PC-3 (cell line): Measurements from ENCODE around the gene LACRT. TPM values are rescaled to one million over a fixed set of nuclear protein-coding genes. Genes with fewer than 3 reads are reported as not detected.

ENCODE experiments used
- ATAC-seq: fragments of 200-7000 bp; cut with Tn5 transposase; 2 replicates; pipeline ENCODE4 v1.9.1; 2020; ENCODE audit warnings: mild to moderate bottlenecking, moderate library complexity
- BruUV-seq: library from RNA; stranded (reverse); fragments of 400-500 nt; replicated peaks from 2 replicates; lab custom pipeline; 2021; lab: Mats Ljungman, UMichigan
- CTCF ChIA-PET: fragments of 300-600 bp; sonication (Branson Sonifier 250); formaldehyde crosslinking; loops from one replicate; lab custom pipeline; 2022; ENCODE audit warnings: antibody characterized with exemption; lab: Charles Lee
- POLR2A ChIA-PET: fragments of 300-600 bp; sonication (Branson Sonifier 250); formaldehyde crosslinking; loops from one replicate; lab custom pipeline; 2022; ENCODE audit warnings: antibody characterized with exemption; ENCODE audit not compliant: unreplicated experiment; lab: Charles Lee
- DNase-seq: peaks from one replicate; pipeline ENCODE4 v3.0.0-alpha.2; 2015
- H2AFZ ChIP-seq: fragments of 300-600 bp; sonication (generic); 2 replicates; pipeline ENCODE4 v1.6.0; 2016; ENCODE audit warnings: antibody characterized with exemption, low read length
- H3F3A ChIP-seq: fragments of 300-600 bp; sonication (generic); one replicate; pipeline ENCODE4 v1.6.0; 2017; ENCODE audit warnings: antibody characterized with exemption, low read length, control low read depth, mild to moderate bottlenecking; ENCODE audit not compliant: unreplicated experiment
- H3K27ac ChIP-seq: fragments of 300-600 bp; sonication (generic); 2 replicates; pipeline ENCODE4 v1.5.1; 2016; ENCODE audit warnings: mild to moderate bottlenecking, low read length
- H3K27me3 ChIP-seq: fragments of 300-600 bp; sonication (generic); 2 replicates; pipeline ENCODE4 v1.6.1; 2016; ENCODE audit warnings: low read length, mixed read lengths
- H3K36me3 ChIP-seq: fragments of 300-600 bp; sonication (generic); 2 replicates; pipeline ENCODE4 v1.6.1; 2016; ENCODE audit warnings: low read depth, mixed run types, low read length, mixed read lengths
- H3K4me1 ChIP-seq: fragments of 300-600 bp; sonication (generic); 2 replicates; pipeline ENCODE4 v1.5.1; 2016; ENCODE audit warnings: low read length; ENCODE audit not compliant: insufficient read depth
- H3K4me2 ChIP-seq: fragments of 300-600 bp; sonication (generic); 2 replicates; pipeline ENCODE4 v1.6.0; 2016; ENCODE audit warnings: low read length
- H3K4me3 ChIP-seq: fragments of 300-600 bp; sonication (generic); 2 replicates; pipeline ENCODE4 v1.5.1; 2016; ENCODE audit warnings: mild to moderate bottlenecking, low read length, mixed read lengths
- H3K79me2 ChIP-seq: fragments of 300-600 bp; sonication (generic); 2 replicates; pipeline ENCODE4 v1.6.1; 2017; ENCODE audit warnings: low read length, mixed read lengths
- H3K9ac ChIP-seq: fragments of 300-600 bp; sonication (generic); 2 replicates; pipeline ENCODE4 v1.6.0; 2016; ENCODE audit warnings: mild to moderate bottlenecking, low read length
- H3K9me2 ChIP-seq: fragments of 300-600 bp; sonication (generic); replicated peaks from 2 replicates; pipeline ENCODE4 v1.6.1; 2016; ENCODE audit warnings: mixed run types, low read length, mixed read lengths
- H3K9me3 ChIP-seq: fragments of 300-600 bp; sonication (generic); 2 replicates; pipeline ENCODE4 v1.6.1; 2016; ENCODE audit warnings: low read length, mixed read lengths
- H4K20me1 ChIP-seq: fragments of 300-600 bp; sonication (generic); 2 replicates; pipeline ENCODE4 v1.6.1; 2016; ENCODE audit warnings: low read length, mixed read lengths
- CTCF ChIP-seq: fragments of 300-600 bp; sonication (generic); conservative IDR thresholded peaks from 2 replicates; pipeline ENCODE4 v1.5.1; 2017; ENCODE audit warnings: antibody characterized with exemption, low read depth, mild to moderate bottlenecking, low read length
- EZH2 ChIP-seq: fragments of 300-600 bp; sonication (generic); IDR thresholded peaks from one replicate; pipeline ENCODE4 v1.6.1; 2017; ENCODE audit warnings: antibody characterized with exemption, mild to moderate bottlenecking, low read length; ENCODE audit not compliant: unreplicated experiment
- EZH2phosphoT487 ChIP-seq: fragments of 300-600 bp; sonication (generic); IDR thresholded peaks from 2 replicates; pipeline ENCODE4 v1.6.1; 2018; ENCODE audit warnings: mild to moderate bottlenecking, antibody characterized with exemption, low read length, borderline replicate concordance
- intact Hi-C: fragments of 100-400 bp; cut with micrococcal nuclease; formaldehyde crosslinking; loops from 2 replicates; pipeline ENCODE4 v1.9.0; 2023
- total RNA-seq: library from RNA; depleted of rRNA; stranded (reverse); fragments of >200 nt; gene quantifications from 2 replicates; pipeline ENCODE4 v1.2.3, GENCODE V29; 2014

LACRT gene
- total RNA-seq, 1 experiment from 2014 or later, result not detected

- Histone ChIP-seq H3K9me2 (0 out of 2 replicates have a peak, but pooled peaks cover 3% of the 10 kb centered on the region), H3K4me2 (no peak overlapping the region), H3K79me2 (no peaks in the 10 kb centered on the region), H4K20me1 (no peaks in the 10 kb centered on the region), H3F3A (no peaks in the 10 kb centered on the region), H3K4me1 (no peaks in the 10 kb centered on the region), H3K9ac (no peak overlapping the region), H3K4me3 (no peak overlapping the region), H3K36me3 (no peaks in the 10 kb centered on the region), H3K27me3 (peaks cover 38% of the 10 kb centered on the region), H3K27ac (no peak overlapping the region), H2AFZ (no peak overlapping the region), H3K9me3 (no peaks in the 10 kb centered on the region)
- intact Hi-C loops, result no loop called here
- no peak for DNase-seq
- CTCF ChIA-PET, result no interaction called here
- no peak for ATAC-seq
- no peak for TF ChIP-seq EZH2phosphoT487
- TF ChIP-seq CTCF, result no peak
- POLR2A ChIA-PET, result no interaction called here
- no TSS peak for BruUV-seq
Observed at GRCh38 chr12:54631551-54631950, 3.1 kb downstream of the LACRT start.

GRCh38 chr12:54629925-54630324 is 4.8 kb downstream of the LACRT start:
- no peak for ATAC-seq
- H3K79me2 ChIP-seq, result no peaks in the 10 kb centered on the region

More at GRCh38 chr12:54629925-54630324, 4.8 kb downstream of the LACRT start:
- H3K9me3 ChIP-seq, result no peaks in the 10 kb centered on the region
- ChIA-PET CTCF (no interaction called here), POLR2A (no interaction called here)
- no TSS peak for BruUV-seq
- H4K20me1 ChIP-seq, result no peaks in the 10 kb centered on the region
- 0 out of 2 replicates have a peak, but pooled peaks cover 3% of the 10 kb centered on the region for H3K9me2 ChIP-seq
- peaks cover 31% of the 10 kb centered on the region for H3K27me3 ChIP-seq
- H3K4me1 ChIP-seq, result no peaks in the 10 kb centered on the region
- no peaks in the 10 kb centered on the region for H3K36me3 ChIP-seq
- no peak overlapping the region for H3K27ac ChIP-seq
- H3F3A ChIP-seq, result no peaks in the 10 kb centered on the region
- TF ChIP-seq EZH2 (no peak), CTCF (no peak), EZH2phosphoT487 (no peak)
- H3K9ac ChIP-seq, result no peak overlapping the region
- no peak overlapping the region for H3K4me2 ChIP-seq
- intact Hi-C loops, result no loop called here
- no peak overlapping the region for H2AFZ ChIP-seq
- H3K4me3 ChIP-seq, result no peak overlapping the region
- DNase-seq, result no peak
